Immature natural killer cell (primary cell): ENCODE results near the gene SLCO2B1. TPM values are rescaled to one million over a fixed set of nuclear protein-coding genes. Genes with fewer than 3 reads are reported as not detected.

Experiments
- DNase-seq, 3 donors: peaks; one replicate each; pipeline ENCODE4 v3.0.0; 2022; ENCODE audit warnings: mixed read lengths in 1 of 3
- H3K27ac Mint-ChIP-seq, 6 donors: one replicate each; pipeline ENCODE4 v1.8.0; 2020; ENCODE audit warnings: mixed read lengths in 6 of 6, mild to moderate bottlenecking in 5 of 6, inconsistent platforms in 4 of 6, moderate library complexity in 3 of 6
- H3K27me3 Mint-ChIP-seq, 3 donors: one replicate each; pipeline ENCODE4 v1.8.0; 2020 to 2021; ENCODE audit warnings: low read depth in 3 of 3, mild to moderate bottlenecking in 3 of 3, mixed read lengths in 3 of 3, moderate library complexity in 3 of 3, inconsistent platforms in 1 of 3
- H3K36me3 Mint-ChIP-seq, 3 donors: one replicate each; pipeline ENCODE4 v1.8.0; 2020; ENCODE audit warnings: mixed read lengths in 3 of 3, inconsistent platforms in 2 of 3, mild to moderate bottlenecking in 2 of 3
- H3K4me1 Mint-ChIP-seq, 2 donors: one replicate each; pipeline ENCODE4 v1.8.0; 2020; ENCODE audit warnings: inconsistent platforms in 2 of 2, mild to moderate bottlenecking in 2 of 2, mixed read lengths in 2 of 2, moderate library complexity in 1 of 2
- H3K4me3 Mint-ChIP-seq, 5 donors: one replicate each; pipeline ENCODE4 v1.8.0; 2020; ENCODE audit warnings: mild to moderate bottlenecking in 5 of 5, mixed read lengths in 5 of 5, inconsistent platforms in 3 of 5, moderate library complexity in 3 of 5
- H3K9me3 Mint-ChIP-seq, 6 donors: one replicate each; pipeline ENCODE4 v1.8.0; 2020; ENCODE audit warnings: mild to moderate bottlenecking in 6 of 6, mixed read lengths in 6 of 6, inconsistent platforms in 4 of 6, moderate library complexity in 3 of 6
- polyA plus RNA-seq, 3 donors: library from polyadenylated mRNA; unstranded; fragments of 300-500 nt; fragmentation: Illumina TruSeq; gene quantifications; one replicate each; pipeline ENCODE4 v1.2.3, GENCODE V29; 2021

SLCO2B1 gene
- polyA plus RNA-seq, 3 donors from 2014 or later: not detected

DNA sequence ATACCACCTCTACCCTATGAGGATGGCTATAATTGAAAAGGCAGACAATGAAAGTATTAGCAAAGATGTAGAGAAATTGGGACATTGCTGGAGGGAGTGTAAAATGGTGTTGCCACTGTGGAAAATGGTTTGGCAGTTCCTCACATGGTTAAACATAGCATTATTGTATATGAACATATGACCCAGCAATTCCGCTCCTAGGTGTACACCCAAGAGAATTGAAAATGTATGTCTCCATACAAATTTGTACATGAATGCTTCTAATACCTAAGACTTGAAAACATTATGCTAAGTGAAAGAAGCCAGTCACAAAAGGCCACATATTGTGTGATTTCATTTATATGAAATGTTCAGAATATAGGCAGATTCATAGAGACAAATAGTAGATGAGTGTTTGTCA lies 10.0 kb downstream of the SLCO2B1 start:
- DNase-seq: no peak
- H3K9me3 Mint-ChIP-seq: no peaks in the 10 kb centered on the region
- H3K36me3 Mint-ChIP-seq: peaks cover 0 to 4% (median 0%) of the 10 kb centered on the region in 3 donors
- H3K27ac Mint-ChIP-seq: no peak overlapping the region
- H3K4me3 Mint-ChIP-seq: no peak overlapping the region
- peaks cover 2 to 4% (median 4%) of the 10 kb centered on the region in 3 donors for H3K27me3 Mint-ChIP-seq
- no peaks in the 10 kb centered on the region for H3K4me1 Mint-ChIP-seq

- Mint-ChIP-seq H3K4me1 (no peaks in the 10 kb centered on the region), H3K27me3 (peaks cover 2 to 4% (median 4%) of the 10 kb centered on the region in 3 donors), H3K27ac (no peak overlapping the region), H3K4me3 (no peak overlapping the region), H3K36me3 (peaks cover 0 to 4% (median 0%) of the 10 kb centered on the region in 3 donors), H3K9me3 (no peaks in the 10 kb centered on the region)
- DNase-seq: no peak
These were observed 10.7 kb downstream of the SLCO2B1 start for GRCh38 chr11:75161506-75162095.

- H3K4me3 Mint-ChIP-seq: no peak overlapping the region
- no peaks in the 10 kb centered on the region for H3K4me1 Mint-ChIP-seq
- no peaks in the 10 kb centered on the region for H3K9me3 Mint-ChIP-seq
- no peak overlapping the region for H3K27ac Mint-ChIP-seq
- peaks cover 2 to 4% (median 2%) of the 10 kb centered on the region in 3 donors for H3K27me3 Mint-ChIP-seq
- DNase-seq: no peak
- peaks cover 0 to 4% (median 0%) of the 10 kb centered on the region in 3 donors for H3K36me3 Mint-ChIP-seq
These were observed 12.0 kb downstream of the SLCO2B1 start for GRCh38 chr11:75162954-75163353.

- no peaks in the 10 kb centered on the region for H3K9me3 Mint-ChIP-seq
- no peaks in the 10 kb centered on the region for H3K4me1 Mint-ChIP-seq
- no peak overlapping the region for H3K27ac Mint-ChIP-seq
- peaks cover 0 to 4% (median 0%) of the 10 kb centered on the region in 3 donors for H3K36me3 Mint-ChIP-seq
- H3K4me3 Mint-ChIP-seq: no peak overlapping the region
- H3K27me3 Mint-ChIP-seq: peaks cover 2 to 4% (median 2%) of the 10 kb centered on the region in 3 donors
- no peak for DNase-seq
These were observed 13.3 kb downstream of the SLCO2B1 start for GRCh38 chr11:75163921-75164849.

GRCh38 chr11:75165721-75166120 lies 14.8 kb downstream of the SLCO2B1 start:
- H3K27me3 Mint-ChIP-seq: peaks cover 1 to 4% (median 2%) of the 10 kb centered on the region in 3 donors
- H3K4me1 Mint-ChIP-seq: no peaks in the 10 kb centered on the region
- DNase-seq: no peak
- peaks cover 0 to 4% (median 0%) of the 10 kb centered on the region in 3 donors for H3K36me3 Mint-ChIP-seq
- no peaks in the 10 kb centered on the region for H3K9me3 Mint-ChIP-seq
- no peak overlapping the region for H3K4me3 Mint-ChIP-seq
- no peak overlapping the region for H3K27ac Mint-ChIP-seq

DNA sequence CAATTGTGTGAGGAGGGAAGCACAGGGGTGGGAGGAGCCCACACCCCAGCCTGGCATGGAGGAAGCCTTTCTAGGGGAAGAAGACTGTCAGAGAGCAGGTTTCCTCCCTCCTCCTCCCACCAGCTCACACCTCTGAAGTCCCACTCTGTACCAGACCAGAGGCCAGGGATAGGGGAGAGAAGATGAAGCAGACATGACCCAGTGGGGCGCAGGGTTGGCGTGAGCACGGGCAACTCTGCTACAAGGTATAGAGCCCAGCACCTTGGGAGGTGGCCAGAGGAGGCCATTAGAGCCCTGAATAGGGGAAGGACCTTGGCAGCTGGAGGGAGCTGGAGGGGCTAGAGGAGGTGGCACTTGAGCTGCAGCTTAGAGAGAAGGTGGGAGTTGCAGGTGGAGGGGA lies 15.9 kb downstream of the SLCO2B1 start:
- Mint-ChIP-seq H3K27me3 (peaks cover 1 to 2% (median 2%) of the 10 kb centered on the region in 3 donors), H3K4me3 (no peak overlapping the region), H3K27ac (no peak overlapping the region)

GRCh38 chr11:75167617-75168016 lies 16.7 kb downstream of the SLCO2B1 start:
- Mint-ChIP-seq H3K9me3 (no peaks in the 10 kb centered on the region), H3K4me3 (no peak overlapping the region), H3K27ac (no peak overlapping the region), H3K36me3 (no peaks in the 10 kb centered on the region), H3K4me1 (no peaks in the 10 kb centered on the region), H3K27me3 (peaks cover 1 to 2% (median 2%) of the 10 kb centered on the region in 3 donors)
- DNase-seq: no peak

More for the DNA sequence above, 15.9 kb downstream of the SLCO2B1 start:
- Mint-ChIP-seq H3K36me3 (no peaks in the 10 kb centered on the region), H3K4me1 (no peaks in the 10 kb centered on the region), H3K9me3 (no peaks in the 10 kb centered on the region)
- no peak for DNase-seq

DNA sequence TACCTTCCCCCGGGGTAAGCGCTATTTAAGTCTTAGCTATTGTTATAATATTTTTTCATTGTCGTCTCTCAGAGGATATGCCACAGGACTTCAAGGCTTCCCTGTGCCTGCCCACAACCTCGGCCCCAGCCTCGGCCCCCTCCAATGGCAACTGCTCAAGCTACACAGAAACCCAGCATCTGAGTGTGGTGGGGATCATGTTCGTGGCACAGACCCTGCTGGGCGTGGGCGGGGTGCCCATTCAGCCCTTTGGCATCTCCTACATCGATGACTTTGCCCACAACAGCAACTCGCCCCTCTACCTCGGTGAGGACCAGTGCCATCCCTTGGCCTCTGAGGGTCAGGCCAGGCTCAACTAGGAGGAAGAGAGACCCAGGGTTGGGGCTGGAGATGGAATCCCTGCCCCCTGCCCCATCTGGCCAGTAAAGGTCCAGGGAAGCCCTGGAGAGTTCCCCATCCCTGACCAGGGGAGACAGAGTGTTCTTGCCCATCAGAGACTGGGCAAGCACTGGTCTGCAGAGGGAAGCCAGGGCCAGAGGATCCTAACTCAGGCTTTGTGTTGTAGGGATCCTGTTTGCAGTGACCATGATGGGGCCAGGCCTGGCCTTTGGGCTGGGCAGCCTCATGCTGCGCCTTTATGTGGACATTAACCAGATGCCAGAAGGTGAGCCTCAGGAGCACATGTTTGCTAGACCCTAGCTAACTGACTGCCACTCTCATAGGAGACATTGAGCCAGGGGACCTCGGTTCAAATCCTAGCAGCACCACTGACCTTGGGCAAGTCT lies 18.4 kb downstream of the SLCO2B1 start:
- Mint-ChIP-seq H3K36me3 (no peaks in the 10 kb centered on the region), H3K27me3 (peaks cover 0 to 3% (median 1%) of the 10 kb centered on the region in 3 donors), H3K4me3 (no peak overlapping the region), H3K27ac (no peak overlapping the region), H3K4me1 (no peaks in the 10 kb centered on the region), H3K9me3 (no peaks in the 10 kb centered on the region)
- no peak for DNase-seq

GRCh38 chr11:75170516-75171201 lies 19.8 kb downstream of the SLCO2B1 start:
- Mint-ChIP-seq H3K36me3 (no peaks in the 10 kb centered on the region), H3K9me3 (no peaks in the 10 kb centered on the region), H3K4me3 (no peak overlapping the region), H3K27me3 (peaks cover 0 to 2% (median 1%) of the 10 kb centered on the region in 3 donors), H3K27ac (no peak overlapping the region), H3K4me1 (peaks cover 0 to 6% of the 10 kb centered on the region in 2 donors)
- no peak for DNase-seq

GRCh38 chr11:75173336-75173735 lies 22.4 kb downstream of the SLCO2B1 start:
- Mint-ChIP-seq H3K4me3 (no peak overlapping the region), H3K27ac (no peak overlapping the region), H3K27me3 (peaks cover 0 to 3% (median 2%) of the 10 kb centered on the region in 3 donors), H3K36me3 (no peaks in the 10 kb centered on the region), H3K9me3 (no peaks in the 10 kb centered on the region), H3K4me1 (peaks cover 0 to 6% of the 10 kb centered on the region in 2 donors)
- DNase-seq: no peak

GRCh38 chr11:75174781-75175370 lies 24.0 kb downstream of the SLCO2B1 start:
- Mint-ChIP-seq H3K27me3 (peaks cover 0 to 3% (median 2%) of the 10 kb centered on the region in 3 donors), H3K27ac (peak overlapping the region in 1 of 6 donors; percentile 16), H3K9me3 (no peaks in the 10 kb centered on the region), H3K36me3 (no peaks in the 10 kb centered on the region), H3K4me3 (no peak overlapping the region), H3K4me1 (peaks cover 0 to 6% of the 10 kb centered on the region in 2 donors)
- no peak for DNase-seq

DNA sequence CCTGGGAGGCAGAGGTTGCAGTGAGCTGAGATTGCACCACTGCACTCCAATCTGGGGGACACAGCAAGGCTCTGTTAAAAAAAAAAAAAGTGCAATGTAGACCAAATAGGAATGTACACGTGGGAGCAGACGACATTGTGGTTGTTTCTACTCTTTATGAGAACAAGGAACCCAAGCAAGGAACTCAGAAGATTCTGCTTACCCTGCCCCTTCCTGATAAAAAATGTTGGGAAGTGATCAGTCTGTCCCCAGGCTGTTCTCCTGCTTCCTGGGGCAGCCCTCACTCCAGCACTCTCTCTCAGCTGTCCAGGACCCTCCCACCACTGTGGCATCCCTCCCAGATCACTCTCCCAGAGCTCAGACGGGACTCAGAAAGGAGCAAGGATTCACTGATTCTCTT lies 31.8 kb downstream of the SLCO2B1 start:
- Mint-ChIP-seq H3K27me3 (peaks cover 0 to 7% (median 7%) of the 10 kb centered on the region in 3 donors), H3K9me3 (no peaks in the 10 kb centered on the region), H3K36me3 (no peaks in the 10 kb centered on the region), H3K4me3 (no peak overlapping the region), H3K4me1 (no peaks in the 10 kb centered on the region), H3K27ac (no peak overlapping the region)
- no peak for DNase-seq

DNA sequence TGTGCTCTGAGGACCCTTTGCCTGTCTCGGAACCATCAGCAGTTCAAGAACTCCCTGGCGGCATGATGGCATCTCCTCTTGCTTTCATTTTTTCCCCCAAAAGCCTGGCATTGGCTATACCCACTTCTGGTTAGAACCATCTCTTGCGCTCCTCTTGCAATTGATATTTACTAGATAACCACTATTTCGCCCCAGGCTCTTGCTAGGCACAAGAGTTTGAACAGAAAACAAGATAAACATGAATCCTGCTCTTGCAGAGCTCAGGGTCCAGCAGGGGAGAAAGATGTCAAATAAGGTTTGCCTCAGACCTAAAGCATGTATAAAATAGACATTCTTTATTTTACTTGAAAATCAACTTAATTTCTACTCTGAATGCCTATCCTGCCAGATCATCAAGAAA lies 33.1 kb downstream of the SLCO2B1 start:
- no peaks in the 10 kb centered on the region for H3K9me3 Mint-ChIP-seq
- no peak for DNase-seq
- H3K4me3 Mint-ChIP-seq: no peak overlapping the region
- H3K36me3 Mint-ChIP-seq: no peaks in the 10 kb centered on the region
- H3K27me3 Mint-ChIP-seq: peaks cover 0 to 7% (median 7%) of the 10 kb centered on the region in 3 donors
- H3K4me1 Mint-ChIP-seq: no peaks in the 10 kb centered on the region
- H3K27ac Mint-ChIP-seq: no peak overlapping the region
